Hypothalamus (tissue), 51 donors: ENCODE data around the gene CD300H.
A peak's percentile ranks its signal among the peaks of the same experiment; 100 is the strongest.

Experiments
- DNase-seq, 51 donors: peaks; one replicate each; lab custom pipeline; 2025; lab: John Stamatoyannopoulos, UW

The CD300H gene

DNA sequence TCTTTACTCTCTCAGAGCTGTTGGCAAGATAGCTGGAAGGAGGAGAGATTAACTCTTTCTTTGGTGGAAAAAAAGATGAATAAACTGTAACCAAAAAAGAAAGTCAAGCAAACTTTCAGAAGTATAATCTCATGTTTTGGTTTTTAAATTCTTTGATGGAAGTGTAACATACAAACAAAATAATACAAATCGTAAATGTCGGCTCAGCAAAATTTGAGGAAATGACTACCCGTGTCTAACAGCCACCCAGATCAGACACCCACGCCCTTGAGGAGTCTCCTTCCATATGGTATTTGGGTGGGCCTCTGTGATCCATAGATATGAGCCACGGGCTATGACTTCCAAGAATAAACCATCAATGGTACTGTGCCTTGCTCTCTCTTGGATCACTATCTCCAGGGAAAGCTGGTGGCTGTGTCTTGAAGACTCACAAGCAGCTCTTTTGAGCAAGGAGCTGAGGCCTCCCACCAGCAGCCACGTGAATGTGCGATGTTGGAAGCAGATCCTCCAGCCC is 11.8 kb downstream of the CD300H start:
- DNase-seq, result no peak

DNA sequence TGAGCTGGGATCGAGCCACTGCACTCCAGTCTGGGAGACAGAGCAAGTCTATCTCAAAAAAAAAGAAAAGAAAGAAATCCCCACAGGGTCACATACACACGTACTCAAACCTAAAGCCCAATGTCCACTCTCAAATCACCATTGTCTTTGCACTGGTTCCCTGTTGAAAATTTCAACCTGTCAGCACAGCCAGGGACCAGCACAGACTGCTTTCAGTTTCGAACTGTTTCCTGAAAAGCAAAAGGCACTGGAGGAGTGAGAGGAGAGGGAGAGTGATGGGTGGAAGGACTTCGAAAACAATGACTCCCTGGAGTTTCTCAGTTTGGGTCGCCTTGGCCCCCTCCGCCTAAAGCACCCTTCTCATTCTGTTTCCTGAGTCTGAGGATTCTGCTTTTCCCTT is 12.4 kb downstream of the CD300H start:
- no peak for DNase-seq

DNA sequence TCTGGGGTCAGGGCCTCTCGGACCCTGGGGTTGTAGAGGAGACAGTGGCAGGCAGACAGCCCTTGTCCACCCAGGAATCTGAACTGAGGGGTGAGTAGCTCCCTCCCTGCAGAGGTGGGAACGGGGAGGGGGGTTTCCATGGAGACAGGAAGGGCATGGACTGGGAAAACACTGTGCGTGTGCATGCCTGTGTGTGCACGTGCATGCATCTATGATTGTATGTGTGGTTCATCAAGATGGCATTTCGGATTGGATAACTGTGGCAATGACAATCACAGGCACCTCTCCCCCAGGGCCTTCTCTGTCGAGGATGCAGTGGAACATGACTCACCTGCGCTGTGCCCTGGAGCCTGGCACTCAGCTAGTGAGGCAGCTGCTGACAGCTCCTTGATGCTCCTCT is 15.3 kb downstream of the CD300H start:
- DNase-seq, result no peak

DNA sequence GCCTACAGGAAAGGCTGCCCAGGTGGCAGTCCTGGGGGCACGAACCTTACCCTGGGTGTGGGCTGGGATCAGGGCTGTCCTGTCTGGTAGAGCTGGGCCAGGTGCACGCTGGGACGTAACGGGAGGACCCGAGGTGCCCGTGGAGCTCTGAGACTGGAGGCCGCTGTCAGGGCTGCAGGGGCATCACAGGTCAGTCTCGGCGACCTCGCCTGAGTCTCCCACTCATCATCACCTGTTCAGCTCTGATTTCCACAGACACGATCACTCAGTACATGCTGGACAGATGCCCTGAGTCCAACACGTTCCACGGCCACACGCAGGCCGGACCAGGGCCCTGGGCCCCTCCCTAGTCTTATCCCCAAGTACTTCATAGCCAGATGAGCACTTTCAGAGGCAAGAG is 16.7 kb downstream of the CD300H start:
- no peak for DNase-seq

DNA sequence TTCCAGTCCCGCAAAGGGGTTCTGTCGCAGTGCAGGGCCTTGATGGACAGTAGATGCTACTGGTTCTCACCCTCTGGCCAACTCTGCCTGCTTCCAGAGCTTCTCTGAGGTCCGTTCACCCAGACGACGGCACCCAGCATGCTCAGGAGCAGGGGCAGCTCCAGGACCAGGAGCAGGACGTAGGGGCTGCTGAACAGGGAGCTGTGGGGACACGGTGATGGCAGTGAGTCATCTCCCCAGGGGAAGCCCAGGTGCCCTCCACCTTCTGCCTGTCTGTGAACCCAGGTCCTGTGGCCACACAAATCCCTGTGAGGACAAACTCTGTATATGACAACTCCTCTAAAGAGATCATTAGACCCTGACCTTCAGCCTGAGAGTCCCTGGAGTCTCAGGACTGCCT is 18.0 kb downstream of the CD300H start:
- DNase-seq, result no peak

DNA sequence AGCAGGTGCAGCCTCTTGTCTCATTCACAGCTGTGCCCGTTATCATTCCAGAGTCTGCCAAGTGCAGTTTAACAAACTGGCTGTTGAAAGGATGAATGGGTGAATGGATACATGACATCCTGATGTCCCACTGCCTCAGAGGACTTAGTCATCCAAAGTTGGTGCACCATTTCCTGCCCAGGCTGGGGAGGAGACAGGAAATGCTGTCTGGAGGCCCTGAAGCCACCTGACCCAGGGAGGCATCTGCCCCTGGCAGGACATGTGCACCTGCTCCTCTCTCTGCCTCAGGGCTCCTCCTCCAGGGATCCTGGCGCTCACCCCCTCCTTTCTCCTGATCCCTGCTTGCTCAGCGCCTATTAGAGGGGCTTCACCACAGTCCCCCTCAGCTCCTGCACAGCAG is 19.6 kb downstream of the CD300H start:
- DNase-seq, result no peak

DNA sequence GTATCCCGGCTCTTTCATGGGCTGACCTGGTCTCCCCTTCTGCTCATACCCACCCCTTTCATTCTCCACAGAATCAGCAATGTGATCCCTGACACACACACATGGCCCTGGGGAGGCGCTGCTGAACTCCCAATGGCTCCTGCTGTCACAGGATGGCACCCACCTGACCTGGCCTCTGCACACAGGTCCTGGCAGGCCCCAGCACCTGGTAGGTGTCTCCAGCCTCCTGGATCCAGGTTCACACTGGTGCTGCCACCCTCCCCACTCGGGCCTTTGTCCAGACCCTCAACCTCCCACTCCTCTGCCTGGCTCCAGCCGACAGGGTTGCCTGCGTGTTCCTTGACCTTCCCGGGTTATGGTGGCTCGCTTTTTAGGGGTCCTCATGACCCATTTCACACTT is 20.0 kb downstream of the CD300H start:
- DNase-seq, result no peak

DNA sequence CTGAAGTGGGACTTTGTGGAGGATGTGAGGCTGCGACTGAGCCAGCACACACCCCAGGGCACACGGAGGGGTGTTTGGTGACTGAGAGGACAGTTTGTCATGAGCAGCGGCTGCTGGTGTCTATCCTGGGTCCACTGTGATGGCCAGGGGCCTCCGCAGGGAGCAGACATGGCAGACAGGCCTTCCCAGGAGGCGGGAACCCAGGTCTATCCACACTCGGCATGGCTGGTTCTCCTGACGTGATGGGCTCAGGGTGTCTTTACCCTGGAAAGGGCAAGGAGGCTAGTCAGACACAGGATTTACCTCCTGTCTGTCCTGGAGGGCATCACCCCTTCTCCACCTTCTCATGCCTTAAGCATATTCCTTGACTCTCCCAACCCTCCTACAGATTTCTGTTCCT is 20.7 kb downstream of the CD300H start:
- DNase-seq, result no peak

DNA sequence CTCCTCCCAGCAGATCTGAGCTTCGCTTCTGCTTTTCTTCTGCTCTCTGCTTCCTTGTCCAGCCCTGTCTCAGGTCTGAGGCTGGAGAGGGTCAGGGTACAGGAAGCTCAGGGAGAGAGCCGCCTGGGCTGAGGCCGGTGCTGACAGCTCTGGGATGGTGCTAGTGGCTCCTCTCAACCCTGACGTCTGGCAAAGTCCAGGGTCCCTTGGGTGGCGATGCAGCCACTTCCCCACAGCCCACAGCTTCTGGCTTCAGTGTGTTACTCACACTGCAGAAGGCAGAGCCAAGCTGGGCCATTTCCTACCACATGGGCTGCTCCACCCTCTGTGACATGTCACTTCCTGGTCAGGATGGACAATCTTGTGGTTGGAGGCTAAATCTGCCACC is 21.5 kb downstream of the CD300H start, which contains the start of gene CD300C:
CD300C (minus strand) TSS at position 273 of the 388 bp plus-strand sequence. CDS start 333 bp downstream, outside the sequence.
- DNase-seq, result peak in 11 of 51 donors; percentile 9 to 36 (median 18)

DNA sequence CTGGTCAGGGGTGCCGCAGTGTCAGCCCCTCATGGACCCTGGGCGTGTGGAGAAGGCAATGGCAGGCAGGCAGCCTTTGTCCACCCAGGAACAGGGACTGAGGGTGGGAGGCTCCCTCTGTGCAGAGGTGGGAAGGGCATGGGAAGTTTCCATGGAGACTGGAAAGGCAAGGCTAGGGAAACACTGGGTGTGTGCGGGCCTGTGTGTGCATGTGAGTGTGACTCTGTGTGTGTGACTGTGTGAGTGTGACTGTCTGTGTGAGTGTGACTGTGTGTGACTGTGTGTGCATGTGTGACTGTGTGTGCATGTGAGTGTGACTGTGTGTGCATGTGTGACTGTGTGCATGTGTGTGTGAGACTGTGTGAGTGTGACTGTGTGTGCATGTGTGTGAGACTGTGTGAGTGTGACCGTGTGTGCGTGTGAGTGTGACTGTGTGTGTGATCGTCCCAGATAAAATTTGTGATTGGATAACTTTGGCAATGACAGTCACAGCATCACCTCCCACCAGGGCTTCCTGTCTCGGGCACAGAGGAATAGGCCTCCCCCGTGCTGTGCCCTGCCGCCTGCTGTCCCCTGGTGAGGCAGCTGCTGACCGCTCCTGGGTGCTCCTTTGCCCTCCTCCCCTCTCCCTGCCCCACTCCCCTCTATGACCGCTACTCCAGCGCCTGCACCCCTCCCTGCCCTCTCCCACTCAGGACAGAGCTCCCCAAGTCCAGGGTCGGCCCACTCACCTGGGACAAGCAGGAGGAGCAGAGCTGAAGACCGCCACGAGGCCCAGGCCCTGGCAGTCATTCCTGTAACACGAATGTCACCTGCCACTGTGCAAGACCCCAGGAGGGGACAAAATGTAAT is 22.1 kb downstream of the CD300H start:
- DNase-seq, result no peak

DNA sequence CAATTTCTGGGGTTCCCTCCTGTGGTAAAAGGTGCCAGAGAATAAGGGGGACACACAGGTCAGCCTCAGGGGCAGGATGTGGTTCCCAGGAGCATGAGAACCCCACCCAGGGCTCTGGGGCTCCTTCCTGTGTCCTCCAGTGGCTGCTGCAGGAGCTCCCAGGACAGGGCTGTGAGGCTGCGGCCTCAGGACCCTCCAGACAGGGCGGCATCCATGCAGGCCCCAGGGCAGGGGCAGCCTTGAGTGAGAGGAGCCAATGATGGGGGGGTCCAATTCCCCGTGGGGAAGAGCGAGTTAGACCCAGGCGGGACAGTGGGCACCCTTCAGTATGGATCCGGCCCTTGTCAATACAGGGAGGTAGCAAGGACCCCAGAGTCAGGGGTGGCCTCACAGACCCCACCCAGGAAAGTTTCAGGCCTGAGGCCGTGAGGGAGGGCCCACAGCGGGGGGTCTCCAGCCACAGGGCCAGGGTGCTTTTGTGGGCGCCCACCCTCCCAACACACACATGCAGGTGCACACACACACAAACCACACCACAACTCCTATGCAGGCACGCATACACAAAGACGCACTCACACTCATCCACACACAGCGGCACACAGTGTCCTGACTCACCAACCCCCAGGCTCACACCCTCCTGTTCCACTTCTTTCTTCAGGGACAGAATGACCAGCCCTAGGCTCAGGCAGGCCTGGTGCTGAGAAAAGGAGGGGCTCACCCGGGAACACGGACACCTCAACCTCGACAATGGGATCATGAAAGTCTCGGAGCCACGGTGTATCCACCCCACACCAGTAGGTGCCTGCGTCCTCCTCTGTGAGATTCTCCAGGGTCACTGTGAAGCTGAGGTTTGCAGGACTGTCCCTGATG is 23.2 kb downstream of the CD300H start:
- no peak for DNase-seq

DNA sequence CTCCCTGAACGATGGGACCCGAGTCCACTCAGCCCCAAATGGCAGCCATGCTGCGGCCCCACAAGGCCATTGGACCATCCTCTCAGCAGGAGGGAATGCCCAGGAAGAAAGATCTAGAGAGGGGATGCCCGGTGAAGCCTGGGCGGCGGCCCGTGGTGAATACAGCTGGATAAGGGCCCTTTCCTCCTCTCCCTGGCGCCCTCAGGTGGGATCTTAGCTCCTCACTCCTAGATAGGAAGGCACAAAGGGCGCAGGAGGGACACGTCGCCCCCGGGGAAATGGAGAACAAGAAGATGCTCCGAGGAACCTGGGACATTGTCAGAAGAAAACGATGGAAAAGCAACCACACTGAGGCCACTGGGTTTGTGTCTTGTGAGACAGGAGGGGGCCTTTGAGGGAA is 23.9 kb downstream of the CD300H start:
- no peak for DNase-seq

DNA sequence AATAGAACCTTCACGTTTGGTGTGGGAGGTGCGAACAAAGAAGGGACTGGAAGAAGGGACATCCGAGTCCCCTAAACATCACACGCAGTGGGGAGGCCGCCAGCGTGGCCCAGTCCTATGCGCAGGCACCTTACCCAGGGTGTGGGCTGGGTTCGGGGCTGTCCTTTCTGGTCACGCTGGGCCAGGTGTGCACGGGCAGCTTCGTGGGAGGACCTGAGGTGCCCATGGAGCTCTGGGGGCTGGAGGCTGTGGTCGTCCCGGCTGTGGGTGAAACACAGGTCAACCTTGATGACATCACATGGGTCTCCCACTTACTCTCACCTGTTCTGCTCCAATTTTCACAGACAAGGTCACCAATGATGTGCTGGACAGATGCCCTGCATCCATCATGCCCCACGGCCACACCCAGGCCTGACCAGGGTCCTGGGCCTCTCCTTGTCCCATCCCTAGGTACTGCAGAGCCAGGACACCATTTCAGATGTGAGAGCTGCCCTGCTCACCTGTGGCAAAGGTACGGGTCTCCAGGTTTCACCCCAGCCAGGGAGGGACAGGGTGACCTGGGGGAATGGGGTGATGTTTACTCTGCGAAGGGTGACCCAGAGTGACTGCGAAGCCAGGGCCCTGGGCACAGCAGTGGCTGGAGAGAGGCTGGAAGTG is 24.5 kb downstream of the CD300H start:
- DNase-seq, result no peak

DNA sequence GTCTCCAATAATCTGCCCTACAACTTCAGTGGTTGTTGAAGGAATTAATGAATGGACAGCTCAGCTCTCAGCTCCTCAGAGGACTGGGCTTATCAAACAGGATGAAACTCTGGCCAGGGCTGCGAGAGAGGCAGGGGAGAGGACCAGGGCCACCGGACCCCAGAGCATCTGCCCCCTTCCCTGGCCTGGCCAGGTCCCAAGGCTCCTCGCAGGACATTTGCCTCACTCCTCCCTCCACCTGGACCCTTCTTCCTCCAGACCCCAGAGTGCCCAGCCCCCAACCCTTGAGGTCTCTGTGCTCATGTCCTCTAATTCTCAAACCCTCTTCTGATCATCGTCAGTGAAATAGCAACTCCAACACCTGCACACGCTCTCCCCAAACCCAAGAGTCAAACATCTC is 25.1 kb downstream of the CD300H start:
- no peak for DNase-seq

DNA sequence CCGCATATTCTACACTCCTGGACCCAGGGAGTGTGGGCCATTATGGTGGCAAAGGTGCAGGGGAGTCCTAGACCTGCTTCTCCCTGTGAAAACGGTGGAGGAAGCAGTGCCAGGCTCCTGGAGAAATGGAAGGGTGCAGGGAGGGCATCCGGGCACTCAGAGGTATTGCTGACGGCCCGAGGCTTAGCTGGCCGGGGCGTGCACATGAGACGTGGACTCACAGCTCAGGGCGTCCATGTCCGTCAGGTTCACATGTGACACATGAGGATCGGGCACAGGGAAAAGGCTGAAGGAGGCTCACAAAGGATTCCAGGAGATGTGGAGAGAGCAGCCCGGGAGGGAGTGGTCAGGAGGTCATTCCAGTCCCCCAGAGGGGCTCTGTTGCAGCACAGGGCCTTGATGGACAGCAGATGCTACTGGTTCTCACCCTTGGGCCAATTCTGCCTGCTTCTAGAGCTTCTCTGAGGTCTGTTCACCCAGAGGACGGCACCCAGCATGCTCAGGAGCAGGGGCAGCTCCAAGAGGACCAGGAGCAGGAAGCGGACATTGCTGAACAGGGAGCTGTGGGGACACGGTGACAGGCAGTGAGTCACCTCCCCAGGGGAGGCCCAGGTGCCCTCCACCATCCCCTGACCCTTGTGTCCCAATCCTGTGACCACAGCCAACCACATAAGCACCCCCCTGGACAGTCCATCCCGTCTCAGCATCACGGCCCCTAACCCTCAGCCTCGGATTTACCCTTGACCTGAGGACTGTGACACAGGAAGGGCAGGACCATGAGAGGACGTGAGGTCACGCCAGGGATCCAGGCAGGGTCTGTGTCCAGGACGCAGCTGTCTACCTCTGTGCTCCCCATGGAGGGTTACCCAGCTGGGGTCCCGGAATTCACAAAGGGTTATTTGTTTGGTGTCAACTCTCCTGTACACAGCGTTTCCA is 25.9 kb downstream of the CD300H start:
- no peak for DNase-seq

DNA sequence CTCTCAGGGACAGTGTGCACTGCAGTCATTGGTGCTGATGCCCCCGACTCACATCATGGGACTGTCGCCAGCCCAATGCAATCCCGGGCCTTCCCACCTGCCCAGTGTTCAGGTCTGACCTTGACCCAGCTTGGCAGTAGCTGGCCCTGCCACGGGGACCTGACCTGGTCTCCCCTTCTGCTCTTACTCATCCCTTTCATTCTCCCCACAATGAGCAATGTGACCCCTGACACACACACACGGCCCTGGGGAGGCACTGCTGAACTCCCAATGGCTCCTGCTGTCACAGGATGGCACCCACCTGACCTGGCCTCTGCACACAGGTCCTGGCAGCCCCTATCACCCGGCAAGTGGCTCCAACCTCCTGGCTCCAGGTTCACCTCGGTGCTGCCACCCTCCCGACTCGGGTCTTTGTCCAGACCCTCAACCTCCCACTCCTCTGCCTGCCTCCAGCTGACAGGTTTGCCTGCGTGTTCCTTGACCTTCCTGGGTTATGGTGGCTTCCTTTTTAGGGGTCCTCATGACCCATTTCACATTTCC is 28.0 kb downstream of the CD300H start:
- no peak for DNase-seq

DNA sequence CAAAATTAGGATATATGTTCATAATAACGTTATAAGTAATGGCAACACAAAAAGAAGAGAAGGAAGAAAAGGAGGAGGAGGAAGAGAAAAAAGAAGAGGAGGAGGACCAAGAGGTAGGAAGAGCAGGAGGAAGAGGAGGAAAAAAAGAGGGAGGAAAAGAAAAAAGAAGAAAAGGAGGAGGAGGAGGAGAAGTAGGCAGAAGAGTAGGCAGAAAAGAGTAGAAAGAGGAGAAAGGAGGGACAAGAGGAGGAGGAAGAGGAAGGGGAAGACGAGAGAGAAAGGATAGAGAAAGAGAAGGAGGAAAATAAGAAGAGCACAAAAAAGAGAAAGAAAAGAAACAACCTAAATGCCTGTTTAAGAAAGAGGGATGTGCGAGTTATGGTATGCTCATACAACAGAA is 30.4 kb downstream of the CD300H start:
- no peak for DNase-seq

DNA sequence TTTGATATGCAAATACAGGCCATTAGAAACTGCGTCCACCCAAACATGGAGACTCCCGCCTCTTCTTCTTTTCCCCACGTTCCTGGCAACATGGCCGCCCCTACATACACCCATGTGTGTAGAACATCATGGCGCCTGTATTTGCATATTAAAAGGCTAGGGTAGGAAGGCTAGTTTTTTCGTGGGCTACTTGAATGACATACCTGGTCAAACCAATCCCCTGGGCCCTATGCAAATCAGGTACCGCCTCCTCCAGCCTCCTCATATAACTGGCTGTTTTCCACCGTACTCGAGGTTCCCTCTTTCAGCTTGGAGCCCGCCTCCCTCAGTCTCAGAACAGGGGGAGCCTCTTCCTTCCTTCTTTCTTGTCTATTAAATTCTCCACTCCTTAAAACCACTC is 35.2 kb downstream of the CD300H start:
- peak in 19 of 51 donors; percentile 9 to 48 (median 24) for DNase-seq

DNA sequence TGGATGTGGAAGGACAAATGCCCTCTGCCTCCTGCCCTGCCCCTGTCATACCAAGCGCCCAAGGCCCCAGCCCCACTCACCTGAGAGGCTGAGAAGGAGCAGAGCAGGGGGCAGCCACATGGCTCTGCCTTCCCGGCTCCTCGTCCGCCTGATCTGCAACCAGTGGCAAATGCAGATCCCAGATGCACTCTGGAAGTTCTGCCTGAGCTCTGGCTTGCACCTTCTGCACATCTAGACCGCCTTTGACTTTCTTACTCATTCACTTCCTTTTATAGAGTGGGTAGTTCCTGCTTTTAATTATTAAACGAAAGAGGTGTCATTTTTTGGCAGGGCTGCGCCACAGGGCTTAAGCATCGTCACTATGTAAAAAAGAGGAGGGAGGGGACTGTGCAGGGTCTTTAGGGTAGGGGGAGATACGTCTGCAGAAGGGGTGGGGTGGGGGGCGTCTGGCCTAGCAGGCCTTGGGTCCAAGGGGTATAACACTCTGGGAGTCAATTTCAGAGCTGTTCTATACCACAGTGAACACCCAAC is 36.0 kb downstream of the CD300H start, which contains the start of gene CD300LB:
CD300LB (minus strand) TSS at position 245 of the 531 bp plus-strand sequence; CDS start at position 120, 125 bp downstream.
- DNase-seq, result no peak
